HG03439 (cell line): Measurements from ENCODE around the gene CSAG2.

Source experiments
- ATAC-seq: cut with Tn5 transposase; IDR thresholded peaks from one replicate; pipeline ENCODE4 v1.9.1; 2021; ENCODE audit warnings: mild to moderate bottlenecking, moderate library complexity; ENCODE audit not compliant: unreplicated experiment

The CSAG2 gene

DNA sequence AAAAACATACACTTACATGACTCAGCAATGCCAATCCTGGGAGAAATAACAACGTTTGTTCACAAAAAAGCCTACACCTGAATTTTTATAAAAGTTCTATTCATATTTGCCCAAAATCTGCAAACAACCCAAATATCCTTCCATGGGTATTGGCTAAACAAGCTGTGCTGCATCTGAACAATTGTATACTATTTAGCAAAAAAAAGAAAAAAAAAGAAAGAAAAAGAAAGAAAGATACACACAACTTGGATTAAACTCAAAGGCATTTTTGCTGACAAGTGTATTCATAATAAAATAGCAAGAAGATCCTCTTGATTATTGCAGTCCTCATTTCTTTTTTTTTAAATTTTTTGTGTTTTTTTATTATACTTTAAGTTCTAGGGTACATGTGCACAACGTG is 34.9 kb downstream of the CSAG2 start:
- ATAC-seq: no peak

DNA sequence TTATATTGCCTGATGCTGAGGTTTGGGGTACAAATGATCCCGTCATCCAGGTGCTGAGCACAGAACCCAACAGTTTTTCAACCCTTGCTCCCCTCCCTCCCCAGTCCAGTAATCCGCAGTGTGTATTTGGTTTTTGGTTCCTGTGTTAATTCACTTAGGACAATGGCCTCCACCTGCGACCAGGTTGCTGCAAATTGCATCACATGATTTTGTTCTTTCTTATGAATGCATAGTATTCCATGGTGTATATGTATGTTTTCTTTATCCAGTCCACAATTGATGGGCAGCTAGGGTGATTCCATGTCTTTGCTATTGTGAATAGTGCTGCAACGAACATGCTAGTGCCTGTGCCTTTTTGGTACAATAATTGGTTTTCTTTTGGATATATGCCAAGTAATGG is 46.0 kb downstream of the CSAG2 start:
- ATAC-seq: no peak

DNA sequence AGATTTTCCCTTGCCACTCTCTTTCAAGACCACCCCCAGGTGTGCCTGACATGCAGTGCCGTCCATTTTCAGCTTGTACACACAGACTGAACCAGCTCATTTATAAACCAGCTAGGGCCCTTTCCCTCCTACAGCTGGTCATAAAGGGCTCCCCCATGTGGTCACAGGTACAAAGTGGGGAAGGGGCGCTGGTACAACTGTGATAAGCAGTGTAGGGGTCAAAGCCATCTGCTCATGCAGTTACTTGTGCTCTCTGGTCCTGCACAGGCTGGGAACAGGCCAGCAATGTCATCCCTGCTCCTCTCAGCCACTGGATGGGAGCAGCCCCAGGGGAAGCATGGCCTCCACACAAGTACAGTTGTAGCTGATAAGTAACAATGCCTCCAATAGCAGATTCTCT is 50.8 kb downstream of the CSAG2 start:
- no peak for ATAC-seq
